ENCODE measurements around the gene CCDC148.

- TF ChIP-seq EZH2phosphoT487 (IDR thresholded peaks at IDR 0.05; ENCODE audit: insufficient read depth, low read depth) (no peak), EZH2 (IDR thresholded peaks at IDR 0.05; ENCODE audit: insufficient read depth, poor library complexity, severe bottlenecking) (no peak)
These were observed 42.8 kb upstream of the CCDC148 start for GRCh38 chr2:158499383-158499782.

Measured in GM23248 (cell line).